ENCODE results near the gene FAM131C. TPM values are rescaled to one million over a fixed set of nuclear protein-coding genes. Genes with fewer than 3 reads are reported as not detected.
"Not testable (repeated sequence)": the region's sequence is repeated elsewhere in the genome, so short reads cannot be mapped to it uniquely, and the experiment has no call there.

Gene FAM131C
- polyA plus RNA-seq, 1 donor from 2014 or later = 0.97 TPM

- Histone ChIP-seq H3K9me2 (ENCODE audit: insufficient read depth, low read length) (no peaks in the 10 kb centered on the region), H3K4me3 (ENCODE audit: low read length) (no peak overlapping the region), H3K79me2 (replicated peaks; ENCODE audit: insufficient read depth, low read length) (no peaks in the 10 kb centered on the region), H4K20me1 (ENCODE audit: insufficient read depth) (no peaks in the 10 kb centered on the region), H3K9me3 (ENCODE audit: low read length) (no peaks in the 10 kb centered on the region), H3K9ac (ENCODE audit: low read length) (no peak overlapping the region), H3K27ac (ENCODE audit: low read length) (no peak overlapping the region), H2AFZ (ENCODE audit: low read depth, low read length) (no peak overlapping the region), H3K36me3 (ENCODE audit: insufficient read depth, low read length) (no peaks in the 10 kb centered on the region), H3F3A (ENCODE audit: insufficient read depth, low read length, poor library complexity, severe bottlenecking) (no peaks in the 10 kb centered on the region), H3K4me2 (ENCODE audit: low read length) (no peak overlapping the region), H3K27me3 (ENCODE audit: insufficient read depth, low read depth, low read length) (no peaks in the 10 kb centered on the region)
- TF ChIP-seq REST (IDR thresholded peaks at IDR 0.05; ENCODE audit: borderline replicate concordance) = no peak
- TF ChIP-seq EZH2 (IDR thresholded peaks at IDR 0.05; ENCODE audit: borderline replicate concordance, insufficient read depth, low read length, poor library complexity, severe bottlenecking) = no peak
- TF ChIP-seq TAF1 (IDR thresholded peaks at IDR 0.05; ENCODE audit: low read depth) = no peak
- TF ChIP-seq CTCF (IDR thresholded peaks at IDR 0.05; ENCODE audit: poor library complexity, severe bottlenecking) = no peak
- no peak for TF ChIP-seq MXI1 (conservative IDR thresholded peaks at IDR 0.05; ENCODE audit: poor library complexity, severe bottlenecking)
- no peak for TF ChIP-seq SMC3 (conservative IDR thresholded peaks at IDR 0.05; ENCODE audit: poor library complexity)
- TF ChIP-seq POLR2AphosphoS5 (IDR thresholded peaks at IDR 0.05) = no peak
- no peak for TF ChIP-seq RAD21 (conservative IDR thresholded peaks at IDR 0.05)
- TF ChIP-seq EP300 (conservative IDR thresholded peaks at IDR 0.05; ENCODE audit: poor library complexity, severe bottlenecking) = no peak
Observed at GRCh38 chr1:16053781-16054502, 19.5 kb downstream of the FAM131C start.

GRCh38 chr1:16051949-16052348, 21.5 kb downstream of the FAM131C start:
- not testable (repeated sequence) for H3K27me3 ChIP-seq (ENCODE audit: insufficient read depth, low read depth, low read length); H3K9ac ChIP-seq (ENCODE audit: low read length); H3K27ac ChIP-seq (ENCODE audit: low read length); H3K9me2 ChIP-seq (ENCODE audit: insufficient read depth, low read length); H3K9me3 ChIP-seq (ENCODE audit: low read length); H3F3A ChIP-seq (ENCODE audit: insufficient read depth, low read length, poor library complexity, severe bottlenecking); H3K36me3 ChIP-seq (ENCODE audit: insufficient read depth, low read length); H3K79me2 ChIP-seq (replicated peaks; ENCODE audit: insufficient read depth, low read length); H4K20me1 ChIP-seq (ENCODE audit: insufficient read depth); H3K4me2 ChIP-seq (ENCODE audit: low read length); H2AFZ ChIP-seq (ENCODE audit: low read depth, low read length); H3K4me3 ChIP-seq (ENCODE audit: low read length)

Measured in neural cell (in vitro differentiated cells).